Skin epidermis (tissue), 12 donors: Measurements from ENCODE around the gene B3GNT2.

Experiments used
- H3K27ac ChIP-seq, 21 experiments: fragments of 200-600 bp; sonication (generic) in 11 of 21; one replicate each; pipeline ENCODE4 v1.5.0; 2020; ENCODE audit warnings: mild to moderate bottlenecking in 3 of 21, inconsistent platforms in 2 of 21, moderate library complexity in 2 of 21
- H3K4me3 ChIP-seq, 7 experiments: fragments of 200-600 bp; sonication (generic) in 2 of 7; one replicate each; pipeline ENCODE4 v1.5.0; 2020; ENCODE audit warnings: inconsistent platforms in 2 of 7, mild to moderate bottlenecking in 2 of 7, moderate library complexity in 1 of 7

B3GNT2 gene

GRCh38 chr2:62270728-62271127 lies 74.8 kb downstream of the B3GNT2 start:
- H3K27ac ChIP-seq: no peak overlapping the region

More at GRCh38 chr2:62270728-62271127, 74.8 kb downstream of the B3GNT2 start:
- H3K4me3 ChIP-seq: no peak overlapping the region
